ENCODE results near the gene IL5.

Gene IL5

DNA sequence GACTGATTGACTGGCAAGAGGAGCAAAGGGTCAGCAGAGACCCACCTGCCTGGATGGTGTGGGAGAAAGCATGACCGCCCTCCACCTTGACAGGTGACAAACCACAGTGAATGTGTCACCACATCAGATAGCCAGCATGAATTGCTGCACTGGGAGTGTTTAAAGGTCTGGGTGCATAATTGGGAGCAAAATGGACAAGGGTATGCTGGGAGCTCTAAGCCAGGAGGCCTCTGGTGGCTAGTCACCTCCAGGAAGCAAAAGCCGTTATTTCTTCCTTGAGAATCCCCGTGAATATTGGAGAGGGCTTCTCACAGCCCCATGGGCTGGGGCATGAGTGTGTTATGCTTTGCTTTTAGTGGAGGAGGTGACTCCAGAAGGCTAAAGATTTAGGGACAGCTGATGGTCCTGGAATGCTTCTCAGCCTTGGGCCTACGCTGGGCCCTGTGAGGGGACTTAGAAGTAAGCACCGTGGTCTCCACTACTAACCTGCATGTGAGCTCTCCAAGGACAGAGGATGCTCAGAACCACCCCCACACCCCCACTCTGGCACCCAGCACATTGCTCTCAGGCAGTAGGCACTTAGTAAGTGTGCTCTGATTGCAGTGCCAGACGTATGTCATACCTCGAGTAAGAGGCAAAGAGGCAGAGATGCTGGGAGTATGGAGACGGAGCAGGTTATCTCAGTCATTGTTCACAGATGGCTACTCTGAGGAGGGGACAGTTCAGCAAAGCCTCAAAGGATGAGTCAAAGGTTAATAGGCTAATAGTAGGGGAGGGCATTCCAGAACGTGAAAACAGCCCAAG is 43.7 kb downstream of the IL5 start:
- TF ChIP-seq, protein P1, sequence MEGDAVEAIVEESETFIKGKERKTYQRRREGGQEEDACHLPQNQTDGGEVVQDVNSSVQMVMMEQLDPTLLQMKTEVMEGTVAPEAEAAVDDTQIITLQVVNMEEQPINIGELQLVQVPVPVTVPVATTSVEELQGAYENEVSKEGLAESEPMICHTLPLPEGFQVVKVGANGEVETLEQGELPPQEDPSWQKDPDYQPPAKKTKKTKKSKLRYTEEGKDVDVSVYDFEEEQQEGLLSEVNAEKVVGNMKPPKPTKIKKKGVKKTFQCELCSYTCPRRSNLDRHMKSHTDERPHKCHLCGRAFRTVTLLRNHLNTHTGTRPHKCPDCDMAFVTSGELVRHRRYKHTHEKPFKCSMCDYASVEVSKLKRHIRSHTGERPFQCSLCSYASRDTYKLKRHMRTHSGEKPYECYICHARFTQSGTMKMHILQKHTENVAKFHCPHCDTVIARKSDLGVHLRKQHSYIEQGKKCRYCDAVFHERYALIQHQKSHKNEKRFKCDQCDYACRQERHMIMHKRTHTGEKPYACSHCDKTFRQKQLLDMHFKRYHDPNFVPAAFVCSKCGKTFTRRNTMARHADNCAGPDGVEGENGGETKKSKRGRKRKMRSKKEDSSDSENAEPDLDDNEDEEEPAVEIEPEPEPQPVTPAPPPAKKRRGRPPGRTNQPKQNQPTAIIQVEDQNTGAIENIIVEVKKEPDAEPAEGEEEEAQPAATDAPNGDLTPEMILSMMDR (conservative IDR thresholded peaks at IDR 0.05; ENCODE audit: low read depth), result no peak
- CTCF ChIA-PET, result interaction anchor here (0.5 to 2.8 kb wide), 6 partner anchors 10 to 122 kb away, joined by 3 to 19 read pairs (median 4); no protein-coding TSS in a partner anchor
- DNase-seq (ENCODE audit: low spot score), result no peak
- POLR2A ChIA-PET (ENCODE audit: low non-redundant PET), result no interaction called here
- H3K27ac ChIP-seq, result peak overlapping the region; percentile 95

DNA sequence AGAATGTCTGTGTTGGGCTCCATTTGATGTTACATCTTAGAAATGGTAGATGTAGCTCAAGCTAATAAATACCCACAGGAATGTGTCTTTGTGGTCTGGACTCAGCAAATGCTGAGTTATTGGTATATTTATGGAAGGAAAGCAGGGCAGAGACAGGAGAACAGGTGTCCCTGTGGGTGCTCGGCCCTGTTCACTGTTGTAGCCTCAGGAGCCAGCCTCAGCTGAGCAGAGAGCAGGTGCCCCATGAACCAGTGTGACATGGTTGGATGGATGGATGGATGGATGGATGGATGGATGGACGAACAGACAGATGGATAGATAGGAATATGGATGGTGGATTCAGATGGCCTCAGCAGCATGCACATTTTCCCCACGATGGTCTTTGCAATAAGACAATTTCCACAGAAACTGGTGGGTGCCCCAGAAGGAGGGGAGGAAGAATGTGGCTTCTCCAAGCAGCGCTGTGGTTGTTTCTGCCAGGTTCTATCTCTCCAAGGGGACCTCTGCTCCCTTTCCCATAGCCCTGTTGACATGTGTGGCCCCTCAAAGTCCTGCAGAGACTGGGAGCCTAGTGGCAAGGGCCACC is 44.5 kb downstream of the IL5 start:
- ChIA-PET CTCF (interaction anchor here (0.5 to 1.1 kb wide), 3 partner anchors 14 to 59 kb away, joined by 3 read pairs; no protein-coding TSS in a partner anchor), POLR2A (ENCODE audit: low non-redundant PET) (no interaction called here)
- H3K27ac ChIP-seq, result peak overlapping the region; percentile 95
- TF ChIP-seq, protein P1 (conservative IDR thresholded peaks at IDR 0.05; ENCODE audit: low read depth), result no peak
- DNase-seq (ENCODE audit: low spot score), result no peak

DNA sequence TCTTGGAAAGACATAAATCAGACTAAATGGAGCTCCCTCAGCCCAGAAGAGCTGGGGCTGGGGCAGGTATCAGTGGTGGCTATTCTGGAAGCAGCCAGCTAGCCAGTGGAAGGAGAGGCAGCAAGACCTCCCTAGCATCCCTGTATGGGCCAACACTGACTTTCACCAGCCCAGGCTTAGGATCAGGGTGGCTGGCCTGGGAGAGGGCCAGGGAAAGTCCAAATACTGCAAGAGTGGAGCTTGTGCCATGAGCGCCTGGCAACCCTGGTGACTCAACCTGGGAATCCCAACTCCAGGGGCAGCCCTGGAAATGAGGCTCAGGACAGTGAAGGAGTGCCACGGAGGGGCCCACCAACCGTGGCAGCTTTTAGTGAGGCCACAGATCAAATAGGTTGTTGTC is 45.2 kb downstream of the IL5 start:
- TF ChIP-seq, protein P1 (conservative IDR thresholded peaks at IDR 0.05; ENCODE audit: low read depth), result no peak
- peak; percentile 84 for DNase-seq (ENCODE audit: low spot score)
- CTCF ChIA-PET, result interaction anchor here (0.5 to 1.4 kb wide), 3 partner anchors 19 to 88 kb away, joined by 3 read pairs; no protein-coding TSS in a partner anchor
- H3K27ac ChIP-seq, result peak overlapping the region; percentile 95
- POLR2A ChIA-PET (ENCODE audit: low non-redundant PET), result no interaction called here

DNA sequence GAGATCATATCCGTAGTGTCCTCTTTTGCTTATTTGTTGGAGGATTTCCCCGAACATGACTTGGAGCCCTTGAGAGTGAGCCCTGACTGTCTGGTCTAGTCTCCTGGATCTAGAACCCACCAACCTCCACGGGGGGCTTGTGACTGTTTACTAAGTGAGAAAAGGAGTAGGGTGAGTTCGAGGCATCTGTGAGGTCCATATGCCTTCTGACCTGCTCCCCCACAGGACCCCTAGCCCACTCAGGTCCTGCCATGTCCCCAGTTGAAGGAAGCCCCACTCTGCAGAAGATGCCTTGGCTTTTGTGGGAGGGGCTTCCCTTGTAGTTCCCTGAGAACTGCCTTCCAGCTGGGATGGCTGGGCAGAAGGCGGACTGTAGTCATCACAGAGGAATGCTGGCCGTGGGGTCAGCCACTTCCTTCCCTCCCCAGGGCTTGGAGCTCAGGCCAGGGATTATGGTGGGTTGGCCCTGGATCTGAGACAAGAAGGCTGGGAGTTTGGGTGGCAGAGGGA is 45.8 kb downstream of the IL5 start:
- DNase-seq (ENCODE audit: low spot score), result peak; percentile 95

DNA sequence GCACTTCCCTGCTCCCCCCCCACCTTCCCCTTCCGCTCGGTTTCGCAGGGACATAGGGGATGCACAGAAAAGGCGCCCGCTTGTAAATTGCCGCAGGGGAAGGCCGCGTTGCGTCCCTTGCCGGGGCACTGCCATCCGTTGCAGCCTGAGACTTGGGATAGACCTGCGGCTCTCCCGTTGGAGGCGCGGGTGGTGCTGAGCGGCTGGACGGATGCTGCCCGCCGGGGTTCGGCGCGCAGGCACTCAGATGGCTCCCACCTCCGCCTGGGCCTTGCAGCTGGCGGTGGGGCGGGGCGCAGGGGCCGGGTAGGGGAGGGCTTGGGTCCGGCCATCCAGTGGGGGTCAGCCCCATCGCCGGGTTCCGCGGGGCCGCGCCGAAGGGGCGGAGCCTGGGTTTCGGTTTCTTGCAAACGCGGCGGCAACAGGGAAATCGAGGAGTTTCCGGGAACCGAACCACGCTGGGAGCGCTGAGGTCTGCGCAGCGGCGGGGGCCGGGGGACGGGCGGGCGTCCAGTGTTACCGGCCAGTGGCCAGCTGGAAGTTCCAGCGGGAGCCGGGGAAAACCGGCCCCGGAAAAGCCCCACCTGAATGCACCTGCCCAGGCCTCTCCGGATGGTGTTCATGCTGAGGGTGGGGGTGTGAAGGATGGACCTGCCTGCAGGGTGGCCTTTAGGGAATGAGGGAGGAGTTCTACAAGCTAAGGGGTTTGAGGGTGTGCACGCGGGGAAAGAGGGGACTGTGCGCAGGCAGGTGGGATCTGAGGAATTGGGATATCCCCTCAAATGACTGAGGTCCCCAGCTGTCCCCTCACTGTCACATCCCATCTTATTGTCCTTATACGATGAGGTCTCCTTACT is 46.5 kb downstream of the IL5 start:
- ChIA-PET POLR2A (ENCODE audit: low non-redundant PET) (interaction anchor here (0.5 to 1.1 kb wide), 8 partner anchors 9 to 834 kb away, joined by 3 to 18 read pairs (median 3); partner anchors contain the start of gene CSF2), CTCF (interaction anchor here (1.0 to 2.1 kb wide), 3 partner anchors 9 to 111 kb away, joined by 3 to 12 read pairs (median 4); no protein-coding TSS in a partner anchor)
- peak overlapping the region; percentile 95 for H3K27ac ChIP-seq
- TF ChIP-seq, protein P1 (conservative IDR thresholded peaks at IDR 0.05; ENCODE audit: low read depth), result no peak
- peak; percentile 77 for DNase-seq (ENCODE audit: low spot score)

More for the DNA sequence above, 45.8 kb downstream of the IL5 start:
- POLR2A ChIA-PET (ENCODE audit: low non-redundant PET), result interaction anchor here (1.1 kb wide), 1 partner anchor 9 kb away, joined by 4 read pairs; no protein-coding TSS in a partner anchor
- CTCF ChIA-PET, result interaction anchor here (1.0 to 2.1 kb wide), 3 partner anchors 8 to 112 kb away, joined by 3 to 12 read pairs (median 4); no protein-coding TSS in a partner anchor
- TF ChIP-seq, protein P1 (conservative IDR thresholded peaks at IDR 0.05; ENCODE audit: low read depth), result no peak
- peak overlapping the region; percentile 95 for H3K27ac ChIP-seq

Data from RWPE1 (cell line).